HL-60 (cell line): ENCODE measurements around the gene CFAP58.

Source experiments
- GABPA ChIP-seq: IDR thresholded peaks from 2 replicates; pipeline ENCODE4 v1.6.1; 2012; ENCODE audit warnings: low read depth
- TF ChIP-seq, protein P1 (sequence below): IDR thresholded peaks from one replicate; pipeline ENCODE4 v1.5.1; 2011; ENCODE audit warnings: low read length, control low read depth, inconsistent platforms; ENCODE audit not compliant: insufficient read depth

DNA sequence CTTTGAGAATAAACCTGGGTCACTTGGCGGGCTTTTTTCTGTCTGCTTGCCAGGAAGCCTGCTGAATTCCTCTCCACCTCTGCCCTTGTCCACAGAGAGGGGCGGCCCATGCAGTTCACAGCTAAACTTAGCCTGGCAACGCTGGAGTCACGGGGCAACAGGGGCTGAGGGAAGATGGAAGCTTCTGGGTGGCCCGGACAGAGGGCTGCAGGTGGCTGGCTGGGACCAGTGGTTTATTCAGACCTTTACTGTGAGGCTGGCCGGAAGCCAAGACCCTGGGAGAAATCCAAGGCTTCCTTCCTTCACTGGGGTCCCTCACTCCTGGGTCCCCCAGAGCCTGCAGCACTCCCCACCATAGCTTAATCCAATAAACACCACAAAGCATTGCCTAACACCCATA is 32.4 kb upstream of the CFAP58 start:
- TF ChIP-seq, protein P1, sequence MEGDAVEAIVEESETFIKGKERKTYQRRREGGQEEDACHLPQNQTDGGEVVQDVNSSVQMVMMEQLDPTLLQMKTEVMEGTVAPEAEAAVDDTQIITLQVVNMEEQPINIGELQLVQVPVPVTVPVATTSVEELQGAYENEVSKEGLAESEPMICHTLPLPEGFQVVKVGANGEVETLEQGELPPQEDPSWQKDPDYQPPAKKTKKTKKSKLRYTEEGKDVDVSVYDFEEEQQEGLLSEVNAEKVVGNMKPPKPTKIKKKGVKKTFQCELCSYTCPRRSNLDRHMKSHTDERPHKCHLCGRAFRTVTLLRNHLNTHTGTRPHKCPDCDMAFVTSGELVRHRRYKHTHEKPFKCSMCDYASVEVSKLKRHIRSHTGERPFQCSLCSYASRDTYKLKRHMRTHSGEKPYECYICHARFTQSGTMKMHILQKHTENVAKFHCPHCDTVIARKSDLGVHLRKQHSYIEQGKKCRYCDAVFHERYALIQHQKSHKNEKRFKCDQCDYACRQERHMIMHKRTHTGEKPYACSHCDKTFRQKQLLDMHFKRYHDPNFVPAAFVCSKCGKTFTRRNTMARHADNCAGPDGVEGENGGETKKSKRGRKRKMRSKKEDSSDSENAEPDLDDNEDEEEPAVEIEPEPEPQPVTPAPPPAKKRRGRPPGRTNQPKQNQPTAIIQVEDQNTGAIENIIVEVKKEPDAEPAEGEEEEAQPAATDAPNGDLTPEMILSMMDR, result no peak
- TF ChIP-seq GABPA, result no peak
